Chondrocyte (in vitro differentiated cells): ENCODE measurements around the gene CDK16. TPM values are rescaled to one million over a fixed set of nuclear protein-coding genes. Genes with fewer than 3 reads are reported as not detected.
A peak's percentile ranks its signal among the peaks of the same experiment; 100 is the strongest.

ENCODE experiments used
- DNase-seq: peaks from one replicate; pipeline ENCODE4 v3.0.0; 2021; ENCODE audit warnings: mixed read lengths, low spot score
- H3K27ac Mint-ChIP-seq: one replicate; pipeline ENCODE4 v1.8.0; 2021; ENCODE audit warnings: mild to moderate bottlenecking, moderate library complexity, mixed read lengths; ENCODE audit not compliant: unreplicated experiment
- H3K27me3 Mint-ChIP-seq: 2 replicates; pipeline ENCODE4 v1.8.0; 2021; ENCODE audit warnings: low read depth, mixed read lengths
- H3K36me3 Mint-ChIP-seq: 2 replicates; pipeline ENCODE4 v1.8.0; 2021; ENCODE audit warnings: low read depth, mixed read lengths
- H3K4me1 Mint-ChIP-seq: 2 replicates; pipeline ENCODE4 v1.8.0; 2021; ENCODE audit warnings: low read depth, mild to moderate bottlenecking, mixed read lengths
- H3K4me3 Mint-ChIP-seq: one replicate; pipeline ENCODE4 v1.8.0; 2021; ENCODE audit warnings: mild to moderate bottlenecking, moderate library complexity, mixed read lengths; ENCODE audit not compliant: unreplicated experiment
- H3K9me3 Mint-ChIP-seq: 2 replicates; pipeline ENCODE4 v1.8.0; 2021; ENCODE audit warnings: low read depth, mixed read lengths
- CTCF ChIP-seq: fragments of 200-600 bp; sonication (generic); IDR thresholded peaks from 2 replicates; pipeline ENCODE4 v1.5.0; 2021; ENCODE audit warnings: antibody characterized with exemption, mild to moderate bottlenecking, moderate library complexity
- total RNA-seq: library from RNA; stranded (reverse); gene quantifications from 3 replicates; pipeline ENCODE4 v1.2.1, GENCODE V29; 2021

Gene CDK16
- total RNA-seq, 1 donor from 2014 or later: 172 TPM

GRCh38 chrX:47214435-47215077 lies 3.9 kb upstream of the CDK16 start:
- DNase-seq: peak; percentile 92
- Mint-ChIP-seq H3K9me3 (no peaks in the 10 kb centered on the region), H3K27ac (peak overlapping the region; percentile 77), H3K4me3 (no peak overlapping the region), H3K36me3 (peaks cover 56% of the 10 kb centered on the region), H3K27me3 (no peaks in the 10 kb centered on the region), H3K4me1 (peaks cover 40% of the 10 kb centered on the region)
- TF ChIP-seq CTCF: no peak

GRCh38 chrX:47215291-47215900 lies 3.1 kb upstream of the CDK16 start:
- peaks cover 49% of the 10 kb centered on the region for H3K36me3 Mint-ChIP-seq
- H3K27ac Mint-ChIP-seq: peak overlapping the region; percentile 97
- H3K27me3 Mint-ChIP-seq: no peaks in the 10 kb centered on the region

GRCh38 chrX:47216393-47216925 lies 2.0 kb upstream of the CDK16 start:
- H3K36me3 Mint-ChIP-seq: peaks cover 38% of the 10 kb centered on the region
- TF ChIP-seq CTCF: no peak
- H3K9me3 Mint-ChIP-seq: no peaks in the 10 kb centered on the region
- H3K27ac Mint-ChIP-seq: peak overlapping the region; percentile 97
- DNase-seq: peak; percentile 43
- H3K4me3 Mint-ChIP-seq: peak overlapping the region; percentile 71
- H3K27me3 Mint-ChIP-seq: no peaks in the 10 kb centered on the region
- peaks cover 59% of the 10 kb centered on the region for H3K4me1 Mint-ChIP-seq

More at GRCh38 chrX:47215291-47215900, 3.1 kb upstream of the CDK16 start:
- peaks cover 49% of the 10 kb centered on the region for H3K4me1 Mint-ChIP-seq
- H3K4me3 Mint-ChIP-seq: no peak overlapping the region
- H3K9me3 Mint-ChIP-seq: no peaks in the 10 kb centered on the region
- TF ChIP-seq CTCF: no peak
- DNase-seq: peak; percentile 77

- peaks cover 32% of the 10 kb centered on the region for H3K36me3 Mint-ChIP-seq
- peaks cover 62% of the 10 kb centered on the region for H3K4me1 Mint-ChIP-seq
- peak; percentile 57 for DNase-seq
These were observed 1.2 kb upstream of the CDK16 start for GRCh38 chrX:47217121-47217851.

More at GRCh38 chrX:47217121-47217851, 1.2 kb upstream of the CDK16 start:
- Mint-ChIP-seq H3K27ac (peak overlapping the region; percentile 97), H3K9me3 (no peaks in the 10 kb centered on the region), H3K4me3 (peak overlapping the region; percentile 71), H3K27me3 (no peaks in the 10 kb centered on the region)
- TF ChIP-seq CTCF: no peak
